Suppressor macrophage treated with lipopolysaccharide for 1 hour (primary cell): ENCODE data around the gene WDFY1.

Source experiments
- DNase-seq, 3 donors: peaks; one replicate each; pipeline ENCODE4 v3.0.0-alpha.2; 2020 to 2022

Gene WDFY1

GRCh38 chr2:223957092-223957851, 12.1 kb upstream of the WDFY1 start, which contains the start of gene MRPL44:
Gene MRPL44 (plus strand): TSS chr2:223957463. CDS start chr2:223957473, 10 bp downstream.
- peak; percentile 99 to 100 (median 99) for DNase-seq

- no peak for DNase-seq
Observed at GRCh38 chr2:223956300-223956699, 11.2 kb upstream of the WDFY1 start.

- peak in 2 of 3 donors; percentile 19 to 37 for DNase-seq
Observed at GRCh38 chr2:223954401-223954800, 9.3 kb upstream of the WDFY1 start.

- DNase-seq: no peak
Observed at GRCh38 chr2:223952280-223952968, 7.3 kb upstream of the WDFY1 start.

GRCh38 chr2:223950448-223951347, 5.6 kb upstream of the WDFY1 start:
- no peak for DNase-seq

- DNase-seq: peak in 1 of 3 donors; percentile 55
Observed at GRCh38 chr2:223949241-223949840, 4.2 kb upstream of the WDFY1 start.

- no peak for DNase-seq
Observed at GRCh38 chr2:223947711-223948205, 2.6 kb upstream of the WDFY1 start.

- DNase-seq: no peak
Observed at GRCh38 chr2:223945755-223946154, 620 bp upstream of the WDFY1 start.

- DNase-seq: peak in 2 of 3 donors; percentile 29 to 57
Observed at GRCh38 chr2:223944166-223944702, 901 bp downstream of the WDFY1 start.

GRCh38 chr2:223943561-223944008, 1.6 kb downstream of the WDFY1 start:
- DNase-seq: peak; percentile 63 to 71 (median 69)

GRCh38 chr2:223943135-223943534, 2.0 kb downstream of the WDFY1 start:
- DNase-seq: no peak

GRCh38 chr2:223941579-223942277, 3.4 kb downstream of the WDFY1 start:
- no peak for DNase-seq

GRCh38 chr2:223939438-223939837, 5.7 kb downstream of the WDFY1 start:
- peak; percentile 80 to 91 (median 86) for DNase-seq

- DNase-seq: no peak
Observed at GRCh38 chr2:223937535-223937934, 7.6 kb downstream of the WDFY1 start.

GRCh38 chr2:223936862-223937326, 8.2 kb downstream of the WDFY1 start:
- peak in 1 of 3 donors; percentile 44 for DNase-seq

- DNase-seq: no peak
Observed at GRCh38 chr2:223935459-223936125, 9.5 kb downstream of the WDFY1 start.

GRCh38 chr2:223934870-223935269, 10.3 kb downstream of the WDFY1 start:
- DNase-seq: no peak

- DNase-seq: no peak
Observed at GRCh38 chr2:223932816-223933800, 12.0 kb downstream of the WDFY1 start.
